Natural killer cell (primary cell): Measurements from ENCODE around the gene SMU1. TPM values are rescaled to one million over a fixed set of nuclear protein-coding genes. Genes with fewer than 3 reads are reported as not detected.
A peak's percentile ranks its signal among the peaks of the same experiment; 100 is the strongest.
"Not testable (repeated sequence)": the region's sequence is repeated elsewhere in the genome, so short reads cannot be mapped to it uniquely, and the experiment has no call there.

ENCODE experiments used
- ATAC-seq, 3 donors: fragments of 150-1000 bp in 2 of 3; fragments of 200-7000 bp in 1 of 3; cut with Tn5 transposase; 1 replicate in 1 of 3; 2 replicates in 2 of 3; pipeline ENCODE4 v1.10.0; 2021; ENCODE audit warnings: mild to moderate bottlenecking in 2 of 3, moderate library complexity in 2 of 3
- DNase-seq, 2 donors: peaks; one replicate each; pipeline versions ENCODE4 v3.0.0 to v3.0.0-alpha.2; 2013 to 2021; ENCODE audit warnings: mixed read lengths in 1 of 2
- H3K27ac ChIP-seq: one replicate; pipeline ENCODE4 v1.5.1; 2013; ENCODE audit warnings: mild to moderate bottlenecking, low read length
- H3K27me3 ChIP-seq: one replicate; pipeline ENCODE4 v1.6.1; 2013; ENCODE audit warnings: low read length; ENCODE audit not compliant: control insufficient read depth, insufficient read depth
- H3K36me3 ChIP-seq: one replicate; pipeline ENCODE4 v1.6.1; 2013; ENCODE audit warnings: low read length; ENCODE audit not compliant: control insufficient read depth, insufficient read depth
- H3K4me1 ChIP-seq: one replicate; pipeline ENCODE4 v1.6.1; 2013; ENCODE audit warnings: low read length; ENCODE audit not compliant: control insufficient read depth, insufficient read depth
- H3K4me3 ChIP-seq: one replicate; pipeline ENCODE4 v1.5.1; 2013; ENCODE audit warnings: low read length
- H3K9me3 ChIP-seq: one replicate; pipeline ENCODE4 v1.6.1; 2013; ENCODE audit warnings: low read length; ENCODE audit not compliant: control insufficient read depth, insufficient read depth
- H3K27ac Mint-ChIP-seq, 2 donors: one replicate each; pipeline ENCODE4 v1.8.0; 2022; ENCODE audit warnings: mild to moderate bottlenecking in 2 of 2, mixed read lengths in 2 of 2, moderate library complexity in 1 of 2
- H3K27me3 Mint-ChIP-seq, 2 donors: one replicate each; pipeline ENCODE4 v1.8.0; 2022; ENCODE audit warnings: low read depth in 2 of 2, mixed read lengths in 2 of 2
- H3K36me3 Mint-ChIP-seq: one replicate; pipeline ENCODE4 v1.8.0; 2022; ENCODE audit warnings: mixed read lengths
- H3K4me1 Mint-ChIP-seq, 2 donors: one replicate each; pipeline ENCODE4 v1.8.0; 2022; ENCODE audit warnings: mixed read lengths in 2 of 2
- H3K4me3 Mint-ChIP-seq: one replicate; pipeline ENCODE4 v1.8.0; 2022; ENCODE audit warnings: mild to moderate bottlenecking, moderate library complexity, mixed read lengths
- H3K9me3 Mint-ChIP-seq, 2 donors: one replicate each; pipeline ENCODE4 v1.8.0; 2022; ENCODE audit warnings: mixed read lengths in 2 of 2
- CTCF ChIP-seq: fragments of 200-600 bp; IDR thresholded peaks from one replicate; pipeline ENCODE4 v1.8.0; 2022; ENCODE audit warnings: antibody characterized with exemption
- WGBS: methylation state at CpG from one replicate; pipeline ENCODE4 v1.1.7; 2013; ENCODE audit warnings: missing lambda C conversion rate; ENCODE audit not compliant: insufficient coverage; 5-methylcytosine and 5-hydroxymethylcytosine counted together
- intact Hi-C: fragments of 100-400 bp; cut with micrococcal nuclease; formaldehyde crosslinking; loops from one replicate; pipeline ENCODE4 v1.14.2; 2022
- total RNA-seq, 4 donors: library from RNA; stranded (reverse); fragments of 120-200 nt in 1 of 4; gene quantifications; one replicate each; pipeline versions ENCODE4 v1.2.3 to v1.2.4, GENCODE V29; 2013 to 2022

The SMU1 gene
- total RNA-seq, 3 donors from 2014 or later (not counting 1 experiment from before 2014, with no cell fraction given) = 21.9 to 23.2 (median 22.1) TPM

GRCh38 chr9:33012328-33013069, 64.0 kb downstream of the SMU1 start:
- Mint-ChIP-seq H3K27ac (no peak overlapping the region), H3K36me3 (no peaks in the 10 kb centered on the region), H3K4me1 (no peaks in the 10 kb centered on the region), H3K9me3 (no peaks in the 10 kb centered on the region), H3K4me3 (no peak overlapping the region), H3K27me3 (no peaks in the 10 kb centered on the region)
- no peaks in the 10 kb centered on the region for H3K27me3 ChIP-seq
- 85% methylated on average over 1 of the region's 3 CpGs for WGBS
- no peaks in the 10 kb centered on the region for H3K4me1 ChIP-seq
- no peaks in the 10 kb centered on the region for H3K9me3 ChIP-seq
- ATAC-seq (no peak), DNase-seq (no peak)
- no peaks in the 10 kb centered on the region for H3K36me3 ChIP-seq
- intact Hi-C loops = no loop called here
- no peak for TF ChIP-seq CTCF
- H3K4me3 ChIP-seq = no peak overlapping the region
- no peak overlapping the region for H3K27ac ChIP-seq

- Mint-ChIP-seq H3K4me3 (no peak overlapping the region), H3K4me1 (no peaks in the 10 kb centered on the region), H3K9me3 (no peaks in the 10 kb centered on the region), H3K36me3 (no peaks in the 10 kb centered on the region), H3K27ac (no peak overlapping the region), H3K27me3 (no peaks in the 10 kb centered on the region)
- H3K27ac ChIP-seq = no peak overlapping the region
- no peak overlapping the region for H3K4me3 ChIP-seq
- H3K9me3 ChIP-seq = no peaks in the 10 kb centered on the region
- H3K27me3 ChIP-seq = no peaks in the 10 kb centered on the region
- 75% methylated on average over 3 of the region's 3 CpGs for WGBS
- intact Hi-C loops = no loop called here
- H3K4me1 ChIP-seq = no peaks in the 10 kb centered on the region
- ATAC-seq = no peak
- no peak for DNase-seq
- H3K36me3 ChIP-seq = no peaks in the 10 kb centered on the region
- no peak for TF ChIP-seq CTCF
Observed at GRCh38 chr9:33011831-33012230, 64.6 kb downstream of the SMU1 start.

- Histone ChIP-seq H3K4me1 (no peaks in the 10 kb centered on the region), H3K27ac (no peak overlapping the region), H3K4me3 (no peak overlapping the region), H3K36me3 (no peaks in the 10 kb centered on the region), H3K9me3 (no peaks in the 10 kb centered on the region), H3K27me3 (no peaks in the 10 kb centered on the region)
- H3K9me3 Mint-ChIP-seq = no peaks in the 10 kb centered on the region
- DNase-seq = no peak
- TF ChIP-seq CTCF = no peak
- no peak overlapping the region for H3K27ac Mint-ChIP-seq
- intact Hi-C loops = no loop called here
- no peak overlapping the region for H3K4me3 Mint-ChIP-seq
- no peaks in the 10 kb centered on the region for H3K36me3 Mint-ChIP-seq
- no peaks in the 10 kb centered on the region for H3K27me3 Mint-ChIP-seq
- 84% methylated on average over 2 of the region's 4 CpGs for WGBS
- no peaks in the 10 kb centered on the region for H3K4me1 Mint-ChIP-seq
- no peak for ATAC-seq
Observed at GRCh38 chr9:33007755-33008154, 68.7 kb downstream of the SMU1 start.

- H3K36me3 ChIP-seq, H3K27me3 Mint-ChIP-seq, ATAC-seq, H3K27ac Mint-ChIP-seq, intact Hi-C loops, H3K9me3 Mint-ChIP-seq, H3K27me3 ChIP-seq, H3K9me3 ChIP-seq, H3K36me3 Mint-ChIP-seq, DNase-seq, H3K4me3 ChIP-seq, H3K4me3 Mint-ChIP-seq, H3K27ac ChIP-seq: not testable (repeated sequence)
- H3K4me1 ChIP-seq = peaks cover 12% of the 10 kb centered on the region
- peaks cover 17 to 18% of the 10 kb centered on the region in 2 donors for H3K4me1 Mint-ChIP-seq
Observed at GRCh38 chr9:33005335-33005734, 71.1 kb downstream of the SMU1 start.

GRCh38 chr9:33000682-33001055, 75.8 kb downstream of the SMU1 start:
- not testable (repeated sequence) for H3K36me3 Mint-ChIP-seq, H3K27me3 ChIP-seq, H3K9me3 ChIP-seq, ATAC-seq, H3K27me3 Mint-ChIP-seq, H3K9me3 Mint-ChIP-seq
- Mint-ChIP-seq H3K4me1 (peaks cover 43 to 47% of the 10 kb centered on the region in 2 donors), H3K27ac (peak overlapping the region; percentile 96 to 97), H3K4me3 (peak overlapping the region; percentile 97)
- DNase-seq = peak in 1 of 2 donors; percentile 44
- Histone ChIP-seq H3K36me3 (peaks cover 16% of the 10 kb centered on the region), H3K4me3 (peak overlapping the region; percentile 98), H3K27ac (peak overlapping the region; percentile 89), H3K4me1 (peaks cover 16% of the 10 kb centered on the region)
- 2% methylated on average over 10 of the region's 12 CpGs for WGBS
- intact Hi-C loops = loop anchor here (1.0 kb wide), 3 partner anchors 25 to 427 kb away; partner anchors contain the start of genes DNAJA1, NDUFB6 and SMU1
